HepG2 (cell line): ENCODE measurements around the gene KLHL11. TPM values are rescaled to one million over a fixed set of nuclear protein-coding genes. Genes with fewer than 3 reads are reported as not detected.

Source experiments
- CHCHD3 ChIP-seq: sonication (generic); formaldehyde crosslinking; IDR thresholded peaks from 2 replicates; pipeline ENCODE4 v1.8.0; 2022; ENCODE audit warnings: mild to moderate bottlenecking, missing genetic modification reagents, moderate library complexity
- HOMEZ ChIP-seq: IDR thresholded peaks from 2 replicates; pipeline ENCODE4 v1.6.1; 2016; ENCODE audit warnings: low read depth
- MED1 ChIP-seq: sonication (generic); formaldehyde crosslinking; IDR thresholded peaks from 2 replicates; pipeline ENCODE4 v1.4.0; 2020; ENCODE audit warnings: missing genetic modification reagents
- MYNN ChIP-seq: sonication (generic); formaldehyde crosslinking; IDR thresholded peaks from 2 replicates; pipeline ENCODE4 v1.4.0; 2020; ENCODE audit warnings: mild to moderate bottlenecking, low read depth, missing genetic modification reagents
- NFIB ChIP-seq: sonication (generic); formaldehyde crosslinking; IDR thresholded peaks from 2 replicates; pipeline ENCODE4 v1.9.0; 2021; ENCODE audit warnings: missing genetic modification reagents, mild to moderate bottlenecking, borderline replicate concordance
- NPAS2 ChIP-seq: sonication (generic); formaldehyde crosslinking; IDR thresholded peaks from 2 replicates; pipeline ENCODE4 v1.8.0; 2022; ENCODE audit warnings: mild to moderate bottlenecking, missing genetic modification reagents, borderline replicate concordance
- NR2F6 ChIP-seq, 2 experiments: IDR thresholded peaks; 2 replicates each; pipeline ENCODE4 v1.6.1; 2016; ENCODE audit warnings: antibody characterized with exemption in 1 of 2, mild to moderate bottlenecking in 1 of 2
- RFXAP ChIP-seq: sonication (generic); formaldehyde crosslinking; IDR thresholded peaks from 2 replicates; pipeline ENCODE4 v1.4.0; 2020; ENCODE audit warnings: missing genetic modification reagents, borderline replicate concordance
- SIX1 ChIP-seq: sonication (generic); formaldehyde crosslinking; IDR thresholded peaks from 2 replicates; pipeline ENCODE4 v1.4.0; 2020; ENCODE audit warnings: missing genetic modification reagents, borderline replicate concordance
- SP5 ChIP-seq: IDR thresholded peaks from 2 replicates; pipeline ENCODE4 v1.6.1; 2016; ENCODE audit warnings: low read depth, borderline replicate concordance
- SUZ12 ChIP-seq: fragments of 150-350 bp; IDR thresholded peaks from 2 replicates; pipeline ENCODE4 v1.6.1; 2014; ENCODE audit warnings: low read depth, low read length
- TARDBP ChIP-seq: sonication (generic); formaldehyde crosslinking; IDR thresholded peaks from 2 replicates; pipeline ENCODE4 v1.8.0; 2022; ENCODE audit warnings: mild to moderate bottlenecking, missing genetic modification reagents
- TMF1 ChIP-seq: sonication (generic); formaldehyde crosslinking; IDR thresholded peaks from 2 replicates; pipeline ENCODE4 v1.8.1; 2022; ENCODE audit warnings: low read depth, missing genetic modification reagents
- ZFYVE20 ChIP-seq: sonication (generic); formaldehyde crosslinking; IDR thresholded peaks from 2 replicates; pipeline ENCODE4 v1.8.0; 2023; ENCODE audit warnings: low read depth, mild to moderate bottlenecking, moderate library complexity, missing genetic modification reagents, borderline replicate concordance
- ZKSCAN1 ChIP-seq: fragments of 150-350 bp; IDR thresholded peaks from 2 replicates; pipeline ENCODE4 v1.6.1; 2014; ENCODE audit warnings: low read length
- ZNF709 ChIP-seq: sonication (generic); formaldehyde crosslinking; IDR thresholded peaks from 2 replicates; pipeline ENCODE4 v1.5.0; 2020; ENCODE audit warnings: mild to moderate bottlenecking, missing genetic modification reagents
- ZSCAN20 ChIP-seq: sonication (generic); formaldehyde crosslinking; IDR thresholded peaks from 2 replicates; pipeline ENCODE4 v1.4.0; 2020; ENCODE audit warnings: missing genetic modification reagents, mild to moderate bottlenecking, borderline replicate concordance
- polyA plus RNA-seq, 8 experiments: library from polyadenylated mRNA; depleted of rRNA in 3 of 8; stranded (reverse) in 7 of 8; unstranded in 1 of 8; fragments of >200 nt; fragmentation: Illumina TruSeq in 4 of 8; extraction: Trizol in 4 of 8; gene quantifications; 2 replicates each; pipeline versions ENCODE4 v1.2.1 to v1.2.3, GENCODE V29; 2011 to 2016; ENCODE audit warnings: low read depth in 4 of 8, missing spikeins in 1 of 8, mixed read lengths in 1 of 8; ENCODE audit not compliant: insufficient read depth in 1 of 8
- total RNA-seq, 5 experiments: library from RNA; depleted of rRNA; stranded (reverse); fragments of >200 nt; fragmentation: Illumina TruSeq; extraction: Trizol; gene quantifications; 2 replicates each; pipeline ENCODE4 v1.2.3, GENCODE V29; 2016; ENCODE audit warnings: low read depth in 1 of 5
- TF ChIP-seq, protein P1 (sequence below), 2 experiments: sonication (generic) in 1 of 2; formaldehyde crosslinking in 1 of 2; IDR thresholded peaks; 2 replicates each; pipeline versions ENCODE4 v1.5.1 to v1.6.1; 2011 to 2020; ENCODE audit warnings: borderline replicate concordance in 1 of 2, low read depth in 1 of 2, low read length in 1 of 2, mild to moderate bottlenecking in 1 of 2, missing genetic modification reagents in 1 of 2, moderate library complexity in 1 of 2
- TF ChIP-seq, protein P2 (sequence below): sonication (generic); formaldehyde crosslinking; IDR thresholded peaks from 2 replicates; pipeline ENCODE4 v1.4.0; 2020; ENCODE audit warnings: missing genetic modification reagents; ENCODE audit errors: not compliant biosample characterization
- TF ChIP-seq, protein P3 (sequence below): sonication (generic); formaldehyde crosslinking; IDR thresholded peaks from 2 replicates; pipeline ENCODE4 v1.4.0; 2020; ENCODE audit warnings: missing genetic modification reagents
- TF ChIP-seq, protein P4 (sequence below): sonication (generic); formaldehyde crosslinking; IDR thresholded peaks from 2 replicates; pipeline ENCODE4 v1.4.0; 2020; ENCODE audit warnings: missing genetic modification reagents

The KLHL11 gene
- total and polyA plus RNA-seq, 2 of the 13 experiments (the other 11 are each of a cell fraction or from before 2014, with no cell fraction given) = 7.7 to 27.5 TPM

DNA sequence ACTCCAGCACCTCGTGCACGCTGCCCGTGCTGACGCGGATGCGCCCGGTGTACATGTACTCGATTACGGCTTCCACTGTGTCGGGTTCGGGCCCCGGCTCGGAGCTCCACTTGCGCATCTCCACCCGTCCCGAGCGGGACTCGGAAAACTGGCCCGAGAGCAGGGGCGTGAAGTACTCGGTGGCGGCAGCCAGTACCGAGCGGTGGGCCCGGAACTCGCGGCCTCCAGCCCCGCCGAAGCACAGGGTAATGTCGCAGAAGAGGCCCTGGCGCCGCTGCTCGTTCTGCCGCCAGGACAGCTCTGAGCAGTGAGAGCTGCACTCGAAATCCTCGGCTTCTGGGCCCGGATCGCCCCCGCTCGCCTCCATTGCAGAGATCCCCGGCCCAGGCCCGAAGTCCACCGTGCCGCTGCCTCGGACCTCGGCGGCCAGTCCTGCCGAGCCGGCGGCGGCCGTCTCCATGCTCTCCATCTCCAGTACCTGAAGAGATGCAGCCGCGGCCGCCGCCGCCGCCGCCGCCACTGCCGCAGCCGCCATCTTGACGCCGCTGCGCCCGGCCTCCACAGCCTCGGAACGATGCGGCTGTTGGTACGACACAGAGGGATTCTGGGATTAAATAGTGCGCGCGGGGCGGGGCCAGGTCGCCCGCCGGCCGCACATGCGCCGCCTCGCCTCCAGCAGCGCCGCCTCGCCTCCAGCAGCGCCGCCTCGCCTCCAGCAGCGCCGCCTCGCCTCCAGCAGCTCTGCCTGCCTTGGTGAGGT lies at the start of gene KLHL11 (continued):
- TF ChIP-seq, protein P1, sequence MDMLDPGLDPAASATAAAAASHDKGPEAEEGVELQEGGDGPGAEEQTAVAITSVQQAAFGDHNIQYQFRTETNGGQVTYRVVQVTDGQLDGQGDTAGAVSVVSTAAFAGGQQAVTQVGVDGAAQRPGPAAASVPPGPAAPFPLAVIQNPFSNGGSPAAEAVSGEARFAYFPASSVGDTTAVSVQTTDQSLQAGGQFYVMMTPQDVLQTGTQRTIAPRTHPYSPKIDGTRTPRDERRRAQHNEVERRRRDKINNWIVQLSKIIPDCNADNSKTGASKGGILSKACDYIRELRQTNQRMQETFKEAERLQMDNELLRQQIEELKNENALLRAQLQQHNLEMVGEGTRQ (IDR thresholded peaks at IDR 0.05; ENCODE audit: low read depth, low read length) = no peak
- TF ChIP-seq, protein P1 (CRISPR knock-in tag; IDR thresholded peaks at IDR 0.05; ENCODE audit: borderline replicate concordance) = no peak
- TF ChIP-seq NR2F6 (IDR thresholded peaks at IDR 0.05) (no peak), NR2F6 (CRISPR knock-in tag; IDR thresholded peaks at IDR 0.05) (no peak), ZSCAN20 (peak; percentile 85; the same call in 1 of the 2 replicates), MYNN (no peak), ZKSCAN1 (no peak), NFIB (CRISPR knock-in tag) (no peak), ZFYVE20 (CRISPR knock-in tag) (no peak), SIX1 (CRISPR knock-in tag) (no peak), TMF1 (CRISPR knock-in tag) (peak; percentile 57), RFXAP (peak; percentile 90; the same call in 1 of the 2 replicates), ZNF709 (CRISPR knock-in tag) (peak; percentile 86), SP5 (CRISPR knock-in tag) (0 out of 2 replicates have a peak, but pooled peaks have one; percentile 33), NPAS2 (CRISPR knock-in tag) (no peak), HOMEZ (CRISPR knock-in tag) (0 out of 2 replicates have a peak, but pooled peaks have one; percentile 39), MED1 (CRISPR knock-in tag) (peak; percentile 61), TARDBP (peak; percentile 76), CHCHD3 (CRISPR knock-in tag) (no peak), SUZ12 (no peak)
- TF ChIP-seq, protein P2, sequence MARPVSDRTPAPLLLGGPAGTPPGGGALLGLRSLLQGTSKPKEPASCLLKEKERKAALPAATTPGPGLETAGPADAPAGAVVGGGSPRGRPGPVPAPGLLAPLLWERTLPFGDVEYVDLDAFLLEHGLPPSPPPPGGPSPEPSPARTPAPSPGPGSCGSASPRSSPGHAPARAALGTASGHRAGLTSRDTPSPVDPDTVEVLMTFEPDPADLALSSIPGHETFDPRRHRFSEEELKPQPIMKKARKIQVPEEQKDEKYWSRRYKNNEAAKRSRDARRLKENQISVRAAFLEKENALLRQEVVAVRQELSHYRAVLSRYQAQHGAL = no peak
- TF ChIP-seq, protein P3, sequence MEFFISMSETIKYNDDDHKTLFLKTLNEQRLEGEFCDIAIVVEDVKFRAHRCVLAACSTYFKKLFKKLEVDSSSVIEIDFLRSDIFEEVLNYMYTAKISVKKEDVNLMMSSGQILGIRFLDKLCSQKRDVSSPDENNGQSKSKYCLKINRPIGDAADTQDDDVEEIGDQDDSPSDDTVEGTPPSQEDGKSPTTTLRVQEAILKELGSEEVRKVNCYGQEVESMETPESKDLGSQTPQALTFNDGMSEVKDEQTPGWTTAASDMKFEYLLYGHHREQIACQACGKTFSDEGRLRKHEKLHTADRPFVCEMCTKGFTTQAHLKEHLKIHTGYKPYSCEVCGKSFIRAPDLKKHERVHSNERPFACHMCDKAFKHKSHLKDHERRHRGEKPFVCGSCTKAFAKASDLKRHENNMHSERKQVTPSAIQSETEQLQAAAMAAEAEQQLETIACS (CRISPR knock-in tag) = no peak; the same call in 1 of the 2 replicates
- TF ChIP-seq, protein P4, sequence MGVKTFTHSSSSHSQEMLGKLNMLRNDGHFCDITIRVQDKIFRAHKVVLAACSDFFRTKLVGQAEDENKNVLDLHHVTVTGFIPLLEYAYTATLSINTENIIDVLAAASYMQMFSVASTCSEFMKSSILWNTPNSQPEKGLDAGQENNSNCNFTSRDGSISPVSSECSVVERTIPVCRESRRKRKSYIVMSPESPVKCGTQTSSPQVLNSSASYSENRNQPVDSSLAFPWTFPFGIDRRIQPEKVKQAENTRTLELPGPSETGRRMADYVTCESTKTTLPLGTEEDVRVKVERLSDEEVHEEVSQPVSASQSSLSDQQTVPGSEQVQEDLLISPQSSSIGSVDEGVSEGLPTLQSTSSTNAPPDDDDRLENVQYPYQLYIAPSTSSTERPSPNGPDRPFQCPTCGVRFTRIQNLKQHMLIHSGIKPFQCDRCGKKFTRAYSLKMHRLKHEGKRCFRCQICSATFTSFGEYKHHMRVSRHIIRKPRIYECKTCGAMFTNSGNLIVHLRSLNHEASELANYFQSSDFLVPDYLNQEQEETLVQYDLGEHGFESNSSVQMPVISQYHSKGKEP (CRISPR knock-in tag) = no peak
